Activated CD8-positive, alpha-beta memory T cell treated with anti-CD3 and anti-CD28 coated beads, Interleukin-2, amount 50 U/mL, for 24 hours (primary cell): ENCODE data around the gene FLOT1.
"Not testable (repeated sequence)": the region's sequence is repeated elsewhere in the genome, so short reads cannot be mapped to it uniquely, and the experiment has no call there.

Experiments
- DNase-seq: peaks from one replicate; pipeline ENCODE4 v3.0.0-alpha.2; 2020; ENCODE audit errors: extremely low read depth

The FLOT1 gene

GRCh38 chr6:30767158-30767943 is 24.9 kb upstream of the FLOT1 start:
- DNase-seq = no peak

DNA sequence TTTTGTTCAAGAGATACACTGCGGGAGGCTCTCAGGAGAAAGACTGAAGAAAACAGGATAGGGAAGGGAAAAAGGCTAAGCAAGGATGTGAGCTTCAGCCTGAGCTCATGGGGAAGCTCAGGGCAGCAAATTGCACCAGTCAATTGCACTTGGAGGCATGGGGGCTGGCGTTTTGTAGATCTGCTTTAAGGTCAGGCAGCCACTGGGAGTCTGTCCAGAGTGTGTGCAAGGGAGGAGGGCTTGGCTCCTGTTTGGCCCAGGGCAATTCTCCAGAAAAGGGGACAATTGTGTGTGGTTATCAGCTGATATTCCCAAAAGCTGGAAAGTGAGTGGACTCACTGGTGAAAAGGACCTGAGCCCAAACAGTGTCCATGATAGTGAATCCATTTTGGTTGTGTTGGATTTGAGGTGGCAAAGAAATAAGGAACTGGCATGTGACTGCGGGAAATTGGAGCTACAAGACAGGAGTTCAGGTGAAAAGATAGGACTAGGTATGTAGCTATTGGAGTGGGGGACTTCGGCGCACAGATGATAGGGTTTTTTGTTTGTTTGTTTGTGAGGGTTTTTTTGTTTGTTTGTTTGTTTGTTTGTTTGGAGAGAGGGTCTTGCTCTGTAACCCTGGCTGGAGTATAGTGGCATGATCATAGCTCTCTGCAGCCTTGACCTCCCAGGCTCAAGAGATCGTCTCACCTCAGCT is 24.1 kb upstream of the FLOT1 start:
- no peak for DNase-seq

DNA sequence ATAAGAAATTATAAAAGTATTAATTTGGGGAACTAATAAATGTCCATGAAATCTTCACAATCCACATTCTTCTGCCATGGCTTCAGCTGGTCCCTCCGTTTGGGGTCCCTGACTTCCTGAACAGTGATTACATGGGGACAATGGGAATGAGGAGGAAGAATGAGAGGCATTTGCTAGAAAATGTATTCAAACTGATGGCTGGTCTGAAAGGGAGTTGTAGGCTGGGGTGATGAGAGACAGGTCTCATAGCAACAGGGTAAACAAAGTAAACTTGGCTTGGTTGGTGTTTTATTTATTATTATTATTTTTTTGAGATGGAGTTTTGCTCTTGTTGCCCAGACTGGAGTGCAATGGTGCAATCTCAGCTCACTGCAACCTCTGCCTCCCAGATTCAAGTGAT is 23.0 kb upstream of the FLOT1 start:
- not testable (repeated sequence) for DNase-seq

DNA sequence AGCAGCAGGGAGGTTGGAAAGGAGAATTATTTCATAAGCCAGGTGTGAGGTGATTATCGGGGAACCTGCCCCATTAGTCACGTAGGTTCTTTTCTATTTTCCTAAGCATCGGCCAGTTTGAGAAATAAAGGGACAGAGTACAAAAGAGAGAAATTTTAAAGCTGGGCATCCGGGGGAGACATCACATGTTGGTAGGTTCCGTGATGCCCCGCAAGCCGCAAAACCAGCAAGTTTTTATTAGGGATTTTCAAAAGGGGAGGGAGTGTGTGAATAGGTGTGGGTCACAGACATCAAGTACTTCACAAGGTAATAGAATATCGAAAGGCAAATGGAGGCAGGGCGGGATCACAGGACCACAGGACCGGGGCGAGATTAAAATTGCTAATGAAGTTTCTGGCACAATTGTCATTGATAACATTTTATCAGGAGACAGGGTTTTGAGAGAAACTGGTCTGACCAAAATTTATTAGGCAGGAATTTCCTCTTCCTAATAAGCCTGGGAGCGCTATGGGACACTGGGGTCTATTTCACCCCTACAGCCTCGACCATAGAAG is 22.1 kb upstream of the FLOT1 start:
- DNase-seq = not testable (repeated sequence)

DNA sequence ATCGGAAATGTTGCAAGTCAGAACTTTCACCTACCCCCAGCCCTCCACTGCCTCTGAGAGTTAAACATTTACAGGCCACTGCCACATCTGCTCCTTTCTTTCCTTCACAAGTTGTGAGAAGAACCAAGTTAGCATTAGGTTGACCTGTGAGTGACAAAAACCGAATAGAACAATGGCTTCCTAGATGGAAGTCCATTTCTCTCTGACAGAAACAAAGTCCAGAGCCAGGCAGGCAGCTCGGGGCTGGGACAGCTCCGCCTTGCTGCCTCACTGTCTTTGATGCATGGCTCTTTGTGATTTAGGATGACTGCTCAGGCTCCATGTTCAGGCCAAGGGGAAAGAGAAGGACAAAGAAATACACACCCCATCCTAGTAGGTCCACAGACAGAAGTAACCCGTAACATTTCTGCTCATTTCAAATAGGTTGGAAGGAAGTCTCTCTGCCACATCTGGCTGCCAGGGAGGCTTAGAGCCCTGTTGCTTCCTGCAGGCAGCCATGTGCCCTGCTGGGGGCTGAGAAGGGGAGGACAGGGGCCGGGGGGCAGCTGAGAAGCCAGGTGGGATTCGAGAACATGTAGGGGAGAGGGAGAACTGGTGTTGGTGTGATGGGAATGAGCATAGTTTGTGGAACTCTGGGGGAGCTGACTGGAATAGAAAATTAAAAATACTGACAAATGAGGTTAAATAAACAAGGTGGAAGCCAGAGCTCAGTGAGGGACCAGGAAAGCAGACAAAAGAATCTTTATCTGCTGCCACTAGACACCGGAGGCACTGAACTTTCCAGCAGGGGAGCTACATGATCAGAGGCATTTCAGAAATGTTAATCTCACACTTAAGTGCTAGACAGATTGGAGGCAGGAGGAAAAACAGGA is 21.4 kb upstream of the FLOT1 start:
- DNase-seq = no peak

- DNase-seq = no peak
Measured at GRCh38 chr6:30763155-30763617, 20.7 kb upstream of the FLOT1 start.

DNA sequence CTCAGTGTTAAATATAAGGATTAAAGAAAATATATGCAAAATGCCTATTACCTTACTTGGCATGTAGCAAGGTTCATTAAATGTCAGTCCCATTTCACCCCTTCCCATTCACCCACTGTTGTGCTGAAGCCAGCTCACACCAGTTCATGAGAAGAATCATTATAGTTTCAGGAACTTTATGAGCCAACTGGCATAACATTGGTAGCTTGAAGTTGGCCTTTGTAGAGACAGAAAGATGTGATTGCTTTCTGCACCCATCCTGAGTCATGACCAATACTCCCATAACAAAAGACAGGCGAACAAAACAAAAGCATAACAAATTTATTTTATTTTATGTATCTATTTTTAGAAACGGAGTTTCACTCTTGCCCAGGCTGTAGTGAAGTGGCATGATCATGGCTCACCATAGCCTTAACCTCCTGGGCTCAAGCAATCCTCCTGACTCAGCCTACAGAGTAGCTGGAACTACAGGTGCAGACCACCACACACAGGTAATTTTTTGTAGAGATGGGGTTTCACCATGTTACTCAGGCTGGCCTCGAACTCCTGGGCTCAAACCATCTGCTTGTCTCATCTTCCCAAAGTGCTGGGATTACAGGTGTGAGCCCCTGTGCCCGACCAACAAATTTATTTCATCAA is 19.4 kb upstream of the FLOT1 start:
- no peak for DNase-seq

GRCh38 chr6:30760549-30760948 is 18.1 kb upstream of the FLOT1 start:
- DNase-seq = no peak

DNA sequence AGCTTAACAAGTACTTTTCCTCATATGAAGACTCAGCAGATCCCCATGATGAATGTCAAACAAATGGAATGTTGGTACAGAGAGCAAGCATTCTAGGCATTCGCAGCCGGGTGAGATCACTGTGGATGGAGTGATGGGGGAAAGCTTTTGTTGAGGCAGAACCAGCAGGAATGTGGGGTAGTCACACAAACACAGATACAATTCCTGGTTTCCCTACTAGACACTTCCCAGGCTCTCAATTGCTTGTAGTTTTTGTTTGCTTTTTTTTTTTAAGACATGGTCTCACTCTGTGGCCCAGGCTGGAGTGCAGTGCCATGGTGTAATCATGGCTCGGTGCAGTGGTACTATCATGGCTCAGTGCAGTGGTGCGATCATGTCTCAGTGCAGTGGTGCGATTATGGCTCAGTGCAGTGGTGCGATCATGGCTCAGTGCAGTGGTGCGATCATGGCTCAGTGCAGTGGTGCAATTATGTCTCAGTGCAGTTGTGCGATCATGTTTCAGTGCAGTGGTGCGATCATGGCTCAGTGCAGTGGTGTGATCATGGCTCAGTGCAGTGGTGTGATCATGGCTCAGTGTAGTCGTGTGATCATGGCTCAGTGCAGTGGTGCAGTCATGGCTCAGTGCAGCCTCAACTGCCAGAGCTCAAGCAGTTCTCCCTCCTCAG is 17.2 kb upstream of the FLOT1 start:
- DNase-seq = no peak

DNA sequence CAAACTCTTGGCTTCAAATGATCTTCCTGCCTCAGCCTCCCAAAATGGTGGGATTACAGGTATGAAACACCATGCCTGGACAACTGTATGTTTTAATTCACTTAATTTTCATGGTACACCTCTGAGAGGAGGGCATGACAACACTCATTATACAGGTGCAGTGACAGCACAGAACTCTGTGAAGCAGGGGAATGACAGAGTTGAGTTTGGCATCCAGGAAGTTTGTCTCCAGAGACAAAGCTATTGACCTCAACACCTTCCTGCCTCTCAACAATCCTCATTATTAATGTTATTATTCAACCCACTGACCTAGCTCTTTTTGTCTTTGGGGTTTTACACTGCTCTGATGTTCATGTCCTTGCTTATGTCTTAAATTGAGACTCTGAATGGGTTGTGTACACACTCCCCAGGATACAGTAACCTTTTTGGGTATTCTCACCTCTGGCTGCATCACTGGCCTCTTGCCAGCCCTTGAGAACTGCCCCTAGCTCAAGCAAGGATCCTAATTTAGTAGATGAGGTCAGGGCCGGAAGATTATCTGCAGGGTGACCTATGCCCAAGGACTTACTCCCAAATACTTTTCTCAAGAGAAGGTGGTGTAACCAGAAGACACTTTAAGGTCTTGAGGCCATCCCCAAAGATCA is 14.9 kb upstream of the FLOT1 start:
- DNase-seq = no peak

- DNase-seq = not testable (repeated sequence)
Measured at GRCh38 chr6:30756405-30757003, 14.0 kb upstream of the FLOT1 start.

- no peak for DNase-seq
Measured at GRCh38 chr6:30754631-30755030, 12.1 kb upstream of the FLOT1 start.

DNA sequence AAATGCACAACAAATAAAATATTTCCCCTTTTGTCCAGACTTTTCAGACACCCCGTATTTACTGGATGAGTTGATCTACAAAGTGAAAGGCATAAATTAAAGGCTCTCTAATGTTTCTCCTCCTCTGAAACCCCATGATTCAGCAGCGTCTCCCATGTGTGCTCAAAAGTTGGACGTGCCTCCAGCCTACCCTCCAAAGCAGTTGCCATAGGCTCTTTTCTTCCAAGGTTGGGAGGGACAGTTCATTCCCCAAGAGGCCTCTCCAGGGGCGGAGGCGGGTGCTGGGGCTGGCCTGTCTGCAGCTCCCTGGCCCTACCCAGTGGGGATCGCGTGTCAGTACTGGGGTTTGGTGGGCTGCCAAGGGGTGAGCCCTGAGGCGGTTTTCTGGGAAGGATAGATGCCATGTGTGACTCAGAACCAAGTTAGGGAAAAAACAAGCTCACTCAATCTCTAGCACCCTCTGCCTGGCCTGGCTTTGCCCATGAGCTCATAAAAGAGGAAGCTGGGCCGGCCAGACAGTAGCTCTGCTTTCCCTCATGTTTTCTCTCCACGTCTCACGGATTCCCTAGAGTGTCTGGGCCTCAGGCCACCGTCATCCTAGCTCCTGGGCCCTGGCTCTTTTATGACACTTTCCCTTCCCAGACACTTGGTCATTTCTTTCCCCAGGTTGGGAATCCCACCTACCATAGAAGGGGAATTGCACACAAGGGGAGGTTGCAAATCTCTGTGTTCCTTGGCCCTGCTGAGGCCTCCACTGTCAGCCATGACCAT is 9.9 kb upstream of the FLOT1 start:
- DNase-seq = no peak

GRCh38 chr6:30750379-30750668 is 7.8 kb upstream of the FLOT1 start:
- DNase-seq = no peak

DNA sequence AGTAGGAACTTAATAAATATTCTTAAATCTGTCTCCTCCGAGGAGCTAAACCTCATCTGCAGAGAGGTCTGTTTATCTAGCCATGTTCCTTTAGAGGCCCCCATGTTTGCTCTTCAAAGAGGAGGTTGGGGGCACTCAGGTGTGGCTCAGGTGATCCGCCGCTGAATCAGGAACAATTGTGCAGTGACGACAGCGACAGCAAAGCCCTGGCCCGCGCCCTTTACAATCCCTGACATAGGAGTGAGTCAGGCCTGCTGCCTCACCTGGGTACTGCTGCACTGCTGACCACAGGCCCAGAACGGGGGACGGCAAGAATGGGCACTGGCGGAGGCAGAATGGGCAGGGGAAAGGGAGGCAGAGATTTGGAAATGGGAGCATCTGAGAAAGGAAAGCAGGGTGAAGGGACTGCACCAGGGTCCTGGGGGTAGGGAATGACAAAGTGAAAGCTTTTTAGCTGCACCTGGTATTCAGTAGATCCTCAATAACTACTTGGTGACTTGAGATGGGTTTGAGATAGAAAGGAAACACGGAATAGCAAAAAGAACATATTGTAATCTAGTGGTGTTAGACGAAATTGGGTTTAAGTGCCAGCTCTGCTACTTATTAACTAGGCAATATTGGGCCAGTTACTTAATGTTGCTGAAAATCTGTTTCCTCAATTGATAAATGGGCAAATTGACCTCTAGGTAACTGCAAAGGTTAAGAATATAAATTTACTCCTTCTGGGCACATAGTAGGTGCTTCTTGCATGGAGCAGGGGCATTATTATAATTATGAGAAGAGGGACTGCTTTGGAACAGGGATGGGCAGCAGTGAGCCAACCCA is 7.3 kb upstream of the FLOT1 start:
- no peak for DNase-seq

DNA sequence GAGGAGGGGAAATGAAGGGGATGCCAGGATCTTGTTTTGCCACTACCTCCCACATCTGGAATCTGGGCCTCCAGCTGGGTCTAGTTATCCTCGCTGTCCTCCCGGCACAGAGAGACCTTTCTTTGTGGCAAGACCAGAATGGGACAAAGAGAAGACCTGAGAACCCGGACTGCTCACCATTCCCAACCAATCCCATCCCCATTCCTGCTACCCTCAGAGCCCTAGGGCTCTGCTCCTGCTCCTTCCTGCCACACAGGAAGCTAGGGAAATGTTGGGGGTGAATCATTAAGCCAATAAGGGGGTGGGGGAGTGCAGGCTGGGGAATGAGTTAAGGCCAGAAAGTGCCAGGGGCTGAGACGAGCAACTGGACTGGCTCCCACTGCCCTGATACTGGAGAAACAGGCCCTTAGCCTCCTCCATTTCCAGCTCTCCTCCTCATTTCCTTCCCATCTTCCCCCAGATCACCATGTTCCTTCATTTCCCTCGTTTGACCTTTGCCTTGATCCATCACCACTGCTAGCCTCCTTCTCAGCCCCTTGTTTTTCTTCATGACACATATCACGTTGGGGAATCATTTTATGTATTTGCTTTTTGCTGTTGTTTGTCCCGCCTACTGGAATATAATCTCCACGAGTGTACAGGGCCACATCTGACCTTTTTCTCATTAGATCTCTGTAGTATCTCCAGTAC is 6.5 kb upstream of the FLOT1 start:
- no peak for DNase-seq

DNA sequence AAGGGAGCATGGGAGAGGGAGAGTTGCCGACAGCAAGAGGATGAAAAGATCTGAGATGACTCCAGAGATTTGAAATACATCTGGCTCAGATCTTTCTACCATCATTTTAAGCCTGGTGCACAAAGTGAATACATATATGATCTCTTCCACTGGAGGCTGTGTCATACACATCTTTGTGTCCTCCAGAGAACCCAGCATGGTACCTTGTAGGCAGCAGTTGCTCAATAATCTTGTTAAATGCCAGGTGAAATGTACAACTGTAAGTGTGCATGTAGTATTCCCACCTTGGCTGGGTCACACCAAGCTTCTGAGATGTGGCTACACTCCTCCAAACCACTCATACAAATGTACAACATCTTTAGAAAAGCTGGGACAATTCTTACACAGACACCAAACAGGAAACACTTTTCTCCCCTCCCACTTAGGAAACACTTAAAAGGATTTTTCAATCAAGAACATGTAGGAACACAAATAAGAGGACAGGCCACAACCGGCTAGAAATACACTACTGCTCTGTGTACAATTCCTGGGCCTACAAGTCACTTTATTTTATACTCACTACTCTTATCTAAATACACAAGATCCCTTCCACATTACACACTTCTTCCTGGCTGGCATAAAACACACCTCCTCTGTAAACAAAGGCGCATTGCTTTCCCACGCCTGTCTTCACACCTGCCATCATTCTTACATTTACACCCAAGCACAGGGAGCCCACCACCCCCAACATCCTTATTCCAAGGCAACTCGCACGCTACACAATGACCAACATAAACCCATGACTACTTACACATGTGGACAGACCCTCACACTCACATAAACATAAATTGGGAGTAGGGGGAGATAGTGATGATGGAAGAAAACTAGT is 5.6 kb upstream of the FLOT1 start:
- no peak for DNase-seq
